ENCODE results near the gene CDK14. TPM values are rescaled to one million over a fixed set of nuclear protein-coding genes. Genes with fewer than 3 reads are reported as not detected.
A peak's percentile ranks its signal among the peaks of the same experiment; 100 is the strongest.

The CDK14 gene
- total RNA-seq, 1 experiment from 2014 or later, result 57.9 TPM

DNA sequence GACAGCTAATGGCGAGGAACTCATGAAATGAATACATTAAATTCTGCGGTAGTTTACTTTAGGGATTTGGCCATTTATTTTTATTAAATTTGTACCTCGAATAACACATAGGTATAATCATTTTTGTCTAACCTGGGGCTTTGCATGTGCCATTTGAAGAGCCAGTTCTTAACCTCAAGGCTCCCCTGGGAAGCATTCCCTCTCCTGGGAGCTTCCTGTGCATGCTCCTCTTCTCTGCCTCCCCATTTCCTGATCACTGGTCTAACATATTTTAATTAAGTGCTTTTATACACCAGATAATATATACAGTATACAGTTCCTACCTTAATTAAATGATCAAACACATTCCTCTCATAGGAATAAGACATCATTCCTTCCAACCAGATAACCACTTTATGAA, 484.2 kb downstream of the CDK14 start:
- Mint-ChIP-seq H3K36me3 (no peaks in the 10 kb centered on the region), H3K4me3 (no peak overlapping the region), H3K9me3 (no peaks in the 10 kb centered on the region), H3K27me3 (ENCODE audit: low read depth) (no peaks in the 10 kb centered on the region), H3K4me1 (peaks cover 9% of the 10 kb centered on the region; the same call in 1 of the 2 replicates), H3K27ac (no peak overlapping the region)
- no peak for DNase-seq (ENCODE audit: low spot score)
- no peak for ATAC-seq
- TF ChIP-seq TEAD1 (CRISPR knock-in tag; IDR thresholded peaks at IDR 0.05) (no peak), ZNF232 (CRISPR knock-in tag; IDR thresholded peaks at IDR 0.05) (no peak), SOX15 (CRISPR knock-in tag; IDR thresholded peaks at IDR 0.05) (no peak), GRHL2 (CRISPR knock-in tag; IDR thresholded peaks at IDR 0.05; ENCODE audit: insufficient replicate concordance, severe bottlenecking) (no peak), TCF7 (CRISPR knock-in tag; IDR thresholded peaks at IDR 0.05; ENCODE audit: low read depth) (no peak), GABPB1 (CRISPR knock-in tag; IDR thresholded peaks at IDR 0.05) (no peak), FOXJ3 (CRISPR knock-in tag; IDR thresholded peaks at IDR 0.05; ENCODE audit: borderline replicate concordance) (no peak), ZNF416 (CRISPR knock-in tag; IDR thresholded peaks at IDR 0.05) (no peak), NFE2L1 (CRISPR knock-in tag; IDR thresholded peaks at IDR 0.05) (no peak), HMGA2 (CRISPR knock-in tag; IDR thresholded peaks at IDR 0.05) (no peak), GTF2I (CRISPR knock-in tag; conservative IDR thresholded peaks at IDR 0.05) (no peak), CREB1 (CRISPR knock-in tag; IDR thresholded peaks at IDR 0.05) (no peak)
- TF ChIP-seq, protein P1, sequence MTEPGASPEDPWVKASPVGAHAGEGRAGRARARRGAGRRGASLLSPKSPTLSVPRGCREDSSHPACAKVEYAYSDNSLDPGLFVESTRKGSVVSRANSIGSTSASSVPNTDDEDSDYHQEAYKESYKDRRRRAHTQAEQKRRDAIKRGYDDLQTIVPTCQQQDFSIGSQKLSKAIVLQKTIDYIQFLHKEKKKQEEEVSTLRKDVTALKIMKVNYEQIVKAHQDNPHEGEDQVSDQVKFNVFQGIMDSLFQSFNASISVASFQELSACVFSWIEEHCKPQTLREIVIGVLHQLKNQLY (CRISPR knock-in tag; IDR thresholded peaks at IDR 0.05), result no peak
- TF ChIP-seq, protein P2, sequence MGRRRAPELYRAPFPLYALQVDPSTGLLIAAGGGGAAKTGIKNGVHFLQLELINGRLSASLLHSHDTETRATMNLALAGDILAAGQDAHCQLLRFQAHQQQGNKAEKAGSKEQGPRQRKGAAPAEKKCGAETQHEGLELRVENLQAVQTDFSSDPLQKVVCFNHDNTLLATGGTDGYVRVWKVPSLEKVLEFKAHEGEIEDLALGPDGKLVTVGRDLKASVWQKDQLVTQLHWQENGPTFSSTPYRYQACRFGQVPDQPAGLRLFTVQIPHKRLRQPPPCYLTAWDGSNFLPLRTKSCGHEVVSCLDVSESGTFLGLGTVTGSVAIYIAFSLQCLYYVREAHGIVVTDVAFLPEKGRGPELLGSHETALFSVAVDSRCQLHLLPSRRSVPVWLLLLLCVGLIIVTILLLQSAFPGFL (CRISPR knock-in tag; IDR thresholded peaks at IDR 0.05; ENCODE audit: borderline replicate concordance), result no peak
- TF ChIP-seq, protein P3, sequence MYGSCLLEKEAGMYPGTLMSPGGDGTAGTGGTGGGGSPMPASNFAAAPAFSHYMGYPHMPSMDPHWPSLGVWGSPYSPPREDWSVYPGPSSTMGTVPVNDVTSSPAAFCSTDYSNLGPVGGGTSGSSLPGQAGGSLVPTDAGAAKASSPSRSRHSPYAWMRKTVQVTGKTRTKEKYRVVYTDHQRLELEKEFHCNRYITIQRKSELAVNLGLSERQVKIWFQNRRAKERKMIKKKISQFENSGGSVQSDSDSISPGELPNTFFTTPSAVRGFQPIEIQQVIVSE (CRISPR knock-in tag; IDR thresholded peaks at IDR 0.05; ENCODE audit: borderline replicate concordance), result no peak
- ChIA-PET POLR2A (no interaction called here), CTCF (interaction anchor here (1.3 kb wide), 1 partner anchor 625 kb away, joined by 4 read pairs; no protein-coding TSS in a partner anchor)

DNA sequence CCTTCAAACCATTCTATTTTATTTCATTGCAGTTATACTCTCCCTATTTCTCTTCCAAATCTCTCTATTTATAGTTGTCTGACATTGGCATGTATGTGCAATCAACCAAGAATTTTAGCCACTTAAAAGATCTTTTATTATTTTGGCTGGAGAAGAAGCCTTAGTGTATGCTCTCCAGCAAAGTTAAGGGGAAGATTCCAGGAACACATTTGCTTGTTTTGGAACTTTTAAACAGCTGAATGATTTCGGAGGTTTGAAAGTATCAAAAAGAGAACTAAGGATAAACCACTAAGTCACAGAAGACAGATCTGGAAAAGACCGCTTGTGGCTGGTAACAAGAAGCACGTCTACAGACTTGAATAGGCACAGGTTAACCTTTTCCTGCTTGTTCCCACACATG, 485.9 kb downstream of the CDK14 start:
- no peaks in the 10 kb centered on the region for H3K9me3 Mint-ChIP-seq
- ChIA-PET POLR2A (no interaction called here), CTCF (no interaction called here)
- H3K36me3 Mint-ChIP-seq, result no peaks in the 10 kb centered on the region
- no peak overlapping the region for H3K4me3 Mint-ChIP-seq
- DNase-seq (ENCODE audit: low spot score) (no peak), ATAC-seq (no peak)
- H3K27ac Mint-ChIP-seq, result 0 out of 2 replicates have a peak overlapping the region, but pooled peaks have one; percentile 28
- peaks cover 15% of the 10 kb centered on the region for H3K4me1 Mint-ChIP-seq
- H3K27me3 Mint-ChIP-seq (ENCODE audit: low read depth), result no peaks in the 10 kb centered on the region
- TF ChIP-seq, protein P4, sequence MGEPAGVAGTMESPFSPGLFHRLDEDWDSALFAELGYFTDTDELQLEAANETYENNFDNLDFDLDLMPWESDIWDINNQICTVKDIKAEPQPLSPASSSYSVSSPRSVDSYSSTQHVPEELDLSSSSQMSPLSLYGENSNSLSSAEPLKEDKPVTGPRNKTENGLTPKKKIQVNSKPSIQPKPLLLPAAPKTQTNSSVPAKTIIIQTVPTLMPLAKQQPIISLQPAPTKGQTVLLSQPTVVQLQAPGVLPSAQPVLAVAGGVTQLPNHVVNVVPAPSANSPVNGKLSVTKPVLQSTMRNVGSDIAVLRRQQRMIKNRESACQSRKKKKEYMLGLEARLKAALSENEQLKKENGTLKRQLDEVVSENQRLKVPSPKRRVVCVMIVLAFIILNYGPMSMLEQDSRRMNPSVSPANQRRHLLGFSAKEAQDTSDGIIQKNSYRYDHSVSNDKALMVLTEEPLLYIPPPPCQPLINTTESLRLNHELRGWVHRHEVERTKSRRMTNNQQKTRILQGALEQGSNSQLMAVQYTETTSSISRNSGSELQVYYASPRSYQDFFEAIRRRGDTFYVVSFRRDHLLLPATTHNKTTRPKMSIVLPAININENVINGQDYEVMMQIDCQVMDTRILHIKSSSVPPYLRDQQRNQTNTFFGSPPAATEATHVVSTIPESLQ (CRISPR knock-in tag; IDR thresholded peaks at IDR 0.05), result no peak
- TF ChIP-seq, protein P5, sequence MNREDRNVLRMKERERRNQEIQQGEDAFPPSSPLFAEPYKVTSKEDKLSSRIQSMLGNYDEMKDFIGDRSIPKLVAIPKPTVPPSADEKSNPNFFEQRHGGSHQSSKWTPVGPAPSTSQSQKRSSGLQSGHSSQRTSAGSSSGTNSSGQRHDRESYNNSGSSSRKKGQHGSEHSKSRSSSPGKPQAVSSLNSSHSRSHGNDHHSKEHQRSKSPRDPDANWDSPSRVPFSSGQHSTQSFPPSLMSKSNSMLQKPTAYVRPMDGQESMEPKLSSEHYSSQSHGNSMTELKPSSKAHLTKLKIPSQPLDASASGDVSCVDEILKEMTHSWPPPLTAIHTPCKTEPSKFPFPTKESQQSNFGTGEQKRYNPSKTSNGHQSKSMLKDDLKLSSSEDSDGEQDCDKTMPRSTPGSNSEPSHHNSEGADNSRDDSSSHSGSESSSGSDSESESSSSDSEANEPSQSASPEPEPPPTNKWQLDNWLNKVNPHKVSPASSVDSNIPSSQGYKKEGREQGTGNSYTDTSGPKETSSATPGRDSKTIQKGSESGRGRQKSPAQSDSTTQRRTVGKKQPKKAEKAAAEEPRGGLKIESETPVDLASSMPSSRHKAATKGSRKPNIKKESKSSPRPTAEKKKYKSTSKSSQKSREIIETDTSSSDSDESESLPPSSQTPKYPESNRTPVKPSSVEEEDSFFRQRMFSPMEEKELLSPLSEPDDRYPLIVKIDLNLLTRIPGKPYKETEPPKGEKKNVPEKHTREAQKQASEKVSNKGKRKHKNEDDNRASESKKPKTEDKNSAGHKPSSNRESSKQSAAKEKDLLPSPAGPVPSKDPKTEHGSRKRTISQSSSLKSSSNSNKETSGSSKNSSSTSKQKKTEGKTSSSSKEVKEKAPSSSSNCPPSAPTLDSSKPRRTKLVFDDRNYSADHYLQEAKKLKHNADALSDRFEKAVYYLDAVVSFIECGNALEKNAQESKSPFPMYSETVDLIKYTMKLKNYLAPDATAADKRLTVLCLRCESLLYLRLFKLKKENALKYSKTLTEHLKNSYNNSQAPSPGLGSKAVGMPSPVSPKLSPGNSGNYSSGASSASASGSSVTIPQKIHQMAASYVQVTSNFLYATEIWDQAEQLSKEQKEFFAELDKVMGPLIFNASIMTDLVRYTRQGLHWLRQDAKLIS (CRISPR knock-in tag; IDR thresholded peaks at IDR 0.05; ENCODE audit: borderline replicate concordance), result no peak
- TF ChIP-seq, protein P6, sequence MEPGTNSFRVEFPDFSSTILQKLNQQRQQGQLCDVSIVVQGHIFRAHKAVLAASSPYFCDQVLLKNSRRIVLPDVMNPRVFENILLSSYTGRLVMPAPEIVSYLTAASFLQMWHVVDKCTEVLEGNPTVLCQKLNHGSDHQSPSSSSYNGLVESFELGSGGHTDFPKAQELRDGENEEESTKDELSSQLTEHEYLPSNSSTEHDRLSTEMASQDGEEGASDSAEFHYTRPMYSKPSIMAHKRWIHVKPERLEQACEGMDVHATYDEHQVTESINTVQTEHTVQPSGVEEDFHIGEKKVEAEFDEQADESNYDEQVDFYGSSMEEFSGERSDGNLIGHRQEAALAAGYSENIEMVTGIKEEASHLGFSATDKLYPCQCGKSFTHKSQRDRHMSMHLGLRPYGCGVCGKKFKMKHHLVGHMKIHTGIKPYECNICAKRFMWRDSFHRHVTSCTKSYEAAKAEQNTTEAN (CRISPR knock-in tag; IDR thresholded peaks at IDR 0.05), result no peak
- TF ChIP-seq ZNF219 (CRISPR knock-in tag; IDR thresholded peaks at IDR 0.05; ENCODE audit: borderline replicate concordance), result no peak
- TF ChIP-seq, protein P7, sequence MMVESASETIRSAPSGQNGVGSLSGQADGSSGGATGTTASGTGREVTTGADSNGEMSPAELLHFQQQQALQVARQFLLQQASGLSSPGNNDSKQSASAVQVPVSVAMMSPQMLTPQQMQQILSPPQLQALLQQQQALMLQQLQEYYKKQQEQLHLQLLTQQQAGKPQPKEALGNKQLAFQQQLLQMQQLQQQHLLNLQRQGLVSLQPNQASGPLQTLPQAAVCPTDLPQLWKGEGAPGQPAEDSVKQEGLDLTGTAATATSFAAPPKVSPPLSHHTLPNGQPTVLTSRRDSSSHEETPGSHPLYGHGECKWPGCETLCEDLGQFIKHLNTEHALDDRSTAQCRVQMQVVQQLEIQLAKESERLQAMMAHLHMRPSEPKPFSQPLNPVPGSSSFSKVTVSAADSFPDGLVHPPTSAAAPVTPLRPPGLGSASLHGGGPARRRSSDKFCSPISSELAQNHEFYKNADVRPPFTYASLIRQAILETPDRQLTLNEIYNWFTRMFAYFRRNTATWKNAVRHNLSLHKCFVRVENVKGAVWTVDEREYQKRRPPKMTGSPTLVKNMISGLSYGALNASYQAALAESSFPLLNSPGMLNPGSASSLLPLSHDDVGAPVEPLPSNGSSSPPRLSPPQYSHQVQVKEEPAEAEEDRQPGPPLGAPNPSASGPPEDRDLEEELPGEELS (CRISPR knock-in tag; IDR thresholded peaks at IDR 0.05), result no peak
